NCI-H1105 treated with DMSO at 0.1 percent for 48 hours (cell line): ENCODE measurements around the gene SMIM27.
"Not testable (repeated sequence)": the region's sequence is repeated elsewhere in the genome, so short reads cannot be mapped to it uniquely, and the experiment has no call there.

Source experiments
- DNase-seq: peaks from one replicate; lab custom pipeline; 2025; lab: John Stamatoyannopoulos, UW

Gene SMIM27

GRCh38 chr9:32599021-32599420, 46.9 kb downstream of the SMIM27 start:
- DNase-seq, result not testable (repeated sequence)
